ENCODE data around the gene ZC2HC1C.

ZC2HC1C gene

DNA sequence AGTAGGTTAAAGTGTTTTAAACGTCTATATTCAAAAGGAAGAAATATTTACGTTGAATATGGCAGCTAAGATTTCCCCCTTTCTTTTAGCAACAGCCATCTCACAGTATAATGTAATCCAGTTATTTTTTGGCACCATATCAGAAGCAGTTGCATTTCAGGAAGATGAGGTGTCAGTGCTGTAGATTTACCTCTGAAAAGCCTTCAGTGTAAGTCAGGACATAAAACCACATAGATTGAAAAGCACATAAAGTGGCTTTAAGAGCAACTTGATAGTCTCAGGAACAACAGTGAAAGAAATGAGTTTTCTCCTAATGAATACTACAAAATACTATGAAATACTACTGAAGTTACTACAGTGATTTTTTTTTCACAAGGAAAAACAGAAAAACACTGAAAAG, 25.1 kb upstream of the ZC2HC1C start:
- H3K9me3 ChIP-seq (ENCODE audit: control insufficient read depth, insufficient read depth, low read length), result no peaks in the 10 kb centered on the region
- H3K27ac ChIP-seq (ENCODE audit: low read depth, low read length), result no peak overlapping the region
- peaks cover 13% of the 10 kb centered on the region; the same call in 1 of the 2 replicates for H3K36me3 ChIP-seq (ENCODE audit: control insufficient read depth, insufficient read depth, low read length)
- no peak overlapping the region for H3K4me3 ChIP-seq (ENCODE audit: low read depth, low read length)
- H3K27me3 ChIP-seq (ENCODE audit: control insufficient read depth, insufficient read depth, low read length), result no peaks in the 10 kb centered on the region
- no peaks in the 10 kb centered on the region for H3K4me1 ChIP-seq (ENCODE audit: control insufficient read depth, insufficient read depth, low read length)
- H3K9ac ChIP-seq (ENCODE audit: low read depth, low read length), result no peak overlapping the region

DNA sequence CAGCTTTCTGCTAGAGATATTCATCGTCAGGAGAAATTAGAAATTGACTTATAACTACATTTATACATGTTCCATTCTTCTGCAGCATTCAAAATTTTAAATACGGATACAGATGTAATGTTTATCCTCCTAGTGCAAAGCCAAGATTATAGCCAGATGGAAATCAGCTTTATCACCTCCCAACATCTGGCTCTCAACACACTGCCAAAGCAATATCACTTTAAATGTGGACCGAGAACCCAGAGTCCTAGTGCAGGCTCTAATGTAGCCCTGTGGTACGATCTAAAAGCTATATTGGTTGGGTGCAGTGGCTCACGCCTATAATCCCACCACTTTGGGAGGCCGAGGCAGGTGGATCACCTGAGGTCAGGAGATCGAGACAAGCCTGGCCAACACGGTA, 24.7 kb upstream of the ZC2HC1C start:
- Histone ChIP-seq H3K4me1 (ENCODE audit: control insufficient read depth, insufficient read depth, low read length) (no peaks in the 10 kb centered on the region), H3K9ac (ENCODE audit: low read depth, low read length) (no peak overlapping the region), H3K27ac (ENCODE audit: low read depth, low read length) (no peak overlapping the region), H3K27me3 (ENCODE audit: control insufficient read depth, insufficient read depth, low read length) (no peaks in the 10 kb centered on the region), H3K9me3 (ENCODE audit: control insufficient read depth, insufficient read depth, low read length) (no peaks in the 10 kb centered on the region), H3K4me3 (ENCODE audit: low read depth, low read length) (no peak overlapping the region), H3K36me3 (ENCODE audit: control insufficient read depth, insufficient read depth, low read length) (peaks cover 9% of the 10 kb centered on the region; the same call in 1 of the 2 replicates)

DNA sequence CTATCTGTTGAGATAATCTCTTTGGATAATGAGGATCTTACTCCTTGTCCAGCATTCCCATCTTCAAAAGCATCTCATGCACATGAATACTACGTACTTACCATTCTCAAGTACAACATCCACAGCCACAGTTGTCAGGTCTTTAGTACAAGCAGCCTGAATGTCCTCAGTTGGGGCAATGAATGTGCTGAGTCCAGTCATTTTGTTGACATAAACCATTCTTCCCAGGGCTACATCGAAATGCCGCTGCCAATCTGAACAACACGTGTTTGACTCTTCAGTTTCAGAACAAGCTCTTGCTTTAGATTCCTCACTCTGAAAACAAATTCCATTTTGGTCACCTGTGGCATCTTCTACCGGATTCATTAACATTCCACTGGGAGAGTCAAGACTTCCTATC, 23.2 kb upstream of the ZC2HC1C start:
- no peaks in the 10 kb centered on the region for H3K4me1 ChIP-seq (ENCODE audit: control insufficient read depth, insufficient read depth, low read length)
- peaks cover 4% of the 10 kb centered on the region; the same call in 1 of the 2 replicates for H3K36me3 ChIP-seq (ENCODE audit: control insufficient read depth, insufficient read depth, low read length)

DNA sequence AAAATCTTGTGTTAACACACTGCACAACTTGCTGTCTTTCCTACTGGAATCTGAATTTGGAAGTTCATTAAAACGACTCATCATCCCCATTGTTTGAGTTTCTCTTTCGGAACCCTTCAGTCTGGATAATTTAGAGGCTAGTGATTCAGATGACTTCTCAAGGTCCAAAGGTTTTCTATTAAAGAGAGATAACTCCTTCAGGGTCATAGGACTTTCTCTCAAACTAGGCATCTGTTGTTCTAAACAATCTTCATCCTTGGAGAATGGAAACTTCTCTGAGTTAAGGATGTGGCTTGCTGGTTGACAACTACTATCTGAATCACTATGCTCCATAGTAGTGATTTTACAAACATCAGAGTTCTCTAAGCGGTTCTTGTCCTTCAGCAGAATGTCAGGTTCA, 22.5 kb upstream of the ZC2HC1C start:
- no peaks in the 10 kb centered on the region for H3K4me1 ChIP-seq (ENCODE audit: control insufficient read depth, insufficient read depth, low read length)

More for the DNA sequence above, 23.2 kb upstream of the ZC2HC1C start:
- H3K27me3 ChIP-seq (ENCODE audit: control insufficient read depth, insufficient read depth, low read length), result no peaks in the 10 kb centered on the region
- H3K4me3 ChIP-seq (ENCODE audit: low read depth, low read length), result no peak overlapping the region
- H3K9me3 ChIP-seq (ENCODE audit: control insufficient read depth, insufficient read depth, low read length), result no peaks in the 10 kb centered on the region
- H3K9ac ChIP-seq (ENCODE audit: low read depth, low read length), result no peak overlapping the region
- H3K27ac ChIP-seq (ENCODE audit: low read depth, low read length), result no peak overlapping the region

DNA sequence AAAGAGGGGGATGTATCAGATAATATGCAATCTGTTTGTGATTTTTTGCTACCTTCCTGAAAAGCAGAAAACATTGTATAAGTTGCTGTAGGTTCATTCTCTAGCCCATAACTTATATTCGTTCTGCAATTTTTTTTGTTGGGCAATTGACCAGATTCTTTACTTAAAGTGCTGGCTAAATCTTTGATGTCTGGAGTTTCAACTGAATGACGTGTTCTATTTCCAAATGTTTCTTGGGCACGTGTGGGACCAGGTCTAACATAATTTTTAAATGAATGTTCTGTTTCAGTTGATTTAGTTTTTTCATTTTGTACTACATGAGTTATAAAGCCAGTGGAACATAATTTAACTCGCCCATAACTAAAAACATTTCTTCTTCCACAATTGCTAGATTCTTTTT, 21.9 kb upstream of the ZC2HC1C start:
- Histone ChIP-seq H3K9me3 (ENCODE audit: control insufficient read depth, insufficient read depth, low read length) (no peaks in the 10 kb centered on the region), H3K27me3 (ENCODE audit: control insufficient read depth, insufficient read depth, low read length) (no peaks in the 10 kb centered on the region), H3K4me1 (ENCODE audit: control insufficient read depth, insufficient read depth, low read length) (no peaks in the 10 kb centered on the region), H3K27ac (ENCODE audit: low read depth, low read length) (no peak overlapping the region), H3K36me3 (ENCODE audit: control insufficient read depth, insufficient read depth, low read length) (no peaks in the 10 kb centered on the region), H3K4me3 (ENCODE audit: low read depth, low read length) (no peak overlapping the region), H3K9ac (ENCODE audit: low read depth, low read length) (no peak overlapping the region)

More for the DNA sequence above, 22.5 kb upstream of the ZC2HC1C start:
- H3K27ac ChIP-seq (ENCODE audit: low read depth, low read length), result no peak overlapping the region
- no peak overlapping the region for H3K4me3 ChIP-seq (ENCODE audit: low read depth, low read length)
- no peaks in the 10 kb centered on the region for H3K9me3 ChIP-seq (ENCODE audit: control insufficient read depth, insufficient read depth, low read length)
- H3K27me3 ChIP-seq (ENCODE audit: control insufficient read depth, insufficient read depth, low read length), result no peaks in the 10 kb centered on the region
- peaks cover 4% of the 10 kb centered on the region; the same call in 1 of the 2 replicates for H3K36me3 ChIP-seq (ENCODE audit: control insufficient read depth, insufficient read depth, low read length)
- H3K9ac ChIP-seq (ENCODE audit: low read depth, low read length), result no peak overlapping the region

DNA sequence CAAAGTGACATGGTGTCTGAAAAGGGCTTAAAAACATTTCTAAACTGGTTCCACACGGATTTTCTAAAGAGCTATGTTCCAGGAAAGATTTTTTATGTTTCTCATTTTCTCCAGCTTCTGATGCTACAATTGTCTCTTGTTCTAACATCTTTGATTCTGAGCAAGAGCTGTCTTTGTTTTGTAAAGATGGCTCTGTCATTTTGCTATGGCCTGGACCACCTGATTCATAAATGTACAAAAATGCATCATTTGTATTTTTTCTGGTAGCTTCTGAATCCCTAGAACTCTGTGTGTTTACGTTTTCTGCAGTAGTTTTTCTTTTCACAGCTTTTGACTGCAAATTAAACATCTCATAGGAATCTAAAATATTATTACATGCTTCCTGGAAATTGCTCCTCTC, 21.3 kb upstream of the ZC2HC1C start:
- no peak overlapping the region for H3K27ac ChIP-seq (ENCODE audit: low read depth, low read length)
- no peak overlapping the region for H3K4me3 ChIP-seq (ENCODE audit: low read depth, low read length)
- no peaks in the 10 kb centered on the region for H3K4me1 ChIP-seq (ENCODE audit: control insufficient read depth, insufficient read depth, low read length)
- no peaks in the 10 kb centered on the region for H3K36me3 ChIP-seq (ENCODE audit: control insufficient read depth, insufficient read depth, low read length)
- no peaks in the 10 kb centered on the region for H3K27me3 ChIP-seq (ENCODE audit: control insufficient read depth, insufficient read depth, low read length)
- no peak overlapping the region for H3K9ac ChIP-seq (ENCODE audit: low read depth, low read length)
- H3K9me3 ChIP-seq (ENCODE audit: control insufficient read depth, insufficient read depth, low read length), result no peaks in the 10 kb centered on the region

DNA sequence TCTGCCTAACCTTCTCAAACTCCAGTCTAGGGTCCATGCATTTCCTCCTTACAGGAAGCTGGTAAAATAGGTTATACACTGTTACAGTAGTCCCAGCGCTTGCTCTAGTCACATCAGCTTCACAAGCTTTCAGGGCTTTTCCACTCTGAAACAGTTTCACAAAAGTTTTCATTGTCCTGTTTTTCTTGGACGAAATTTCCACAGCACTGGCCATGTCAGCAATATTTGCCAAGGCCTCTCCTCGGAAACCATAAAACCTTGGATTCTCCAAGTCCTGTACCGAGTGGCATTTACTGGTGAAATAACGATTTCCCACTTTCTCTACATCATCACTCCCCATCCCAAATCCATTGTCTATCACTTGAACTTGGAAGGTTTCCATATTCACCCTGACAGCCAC, 20.3 kb upstream of the ZC2HC1C start:
- Histone ChIP-seq H3K27me3 (ENCODE audit: control insufficient read depth, insufficient read depth, low read length) (no peaks in the 10 kb centered on the region), H3K9me3 (ENCODE audit: control insufficient read depth, insufficient read depth, low read length) (no peaks in the 10 kb centered on the region), H3K4me3 (ENCODE audit: low read depth, low read length) (no peak overlapping the region), H3K36me3 (ENCODE audit: control insufficient read depth, insufficient read depth, low read length) (no peaks in the 10 kb centered on the region; the same call in 1 of the 2 replicates), H3K4me1 (ENCODE audit: control insufficient read depth, insufficient read depth, low read length) (no peaks in the 10 kb centered on the region), H3K9ac (ENCODE audit: low read depth, low read length) (no peak overlapping the region), H3K27ac (ENCODE audit: low read depth, low read length) (no peak overlapping the region)

DNA sequence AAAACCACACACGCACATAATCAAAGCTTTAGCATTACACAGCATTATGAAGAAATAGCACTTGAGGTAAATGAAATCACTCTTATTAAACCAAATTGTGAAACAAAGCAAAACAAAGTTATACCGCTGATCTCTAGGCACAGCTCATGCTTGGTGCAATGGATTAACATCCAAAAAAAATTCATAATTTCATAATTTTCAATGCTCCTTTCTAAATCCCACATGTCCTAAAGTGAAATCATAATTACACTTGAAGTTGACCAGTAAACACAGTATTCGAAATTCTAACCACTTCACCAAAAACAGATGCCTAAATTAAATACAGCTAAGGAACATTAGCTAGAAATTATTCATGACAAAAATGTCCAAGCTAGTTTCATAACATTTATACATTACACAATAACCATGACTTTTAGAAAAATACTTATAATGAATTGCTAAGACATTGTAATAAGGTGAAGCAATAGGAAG, 19.7 kb upstream of the ZC2HC1C start:
- Histone ChIP-seq H3K36me3 (ENCODE audit: control insufficient read depth, insufficient read depth, low read length) (no peaks in the 10 kb centered on the region; the same call in 1 of the 2 replicates), H3K4me3 (ENCODE audit: low read depth, low read length) (no peak overlapping the region), H3K9me3 (ENCODE audit: control insufficient read depth, insufficient read depth, low read length) (no peaks in the 10 kb centered on the region), H3K4me1 (ENCODE audit: control insufficient read depth, insufficient read depth, low read length) (no peaks in the 10 kb centered on the region), H3K27me3 (ENCODE audit: control insufficient read depth, insufficient read depth, low read length) (no peaks in the 10 kb centered on the region), H3K9ac (ENCODE audit: low read depth, low read length) (no peak overlapping the region), H3K27ac (ENCODE audit: low read depth, low read length) (no peak overlapping the region)

DNA sequence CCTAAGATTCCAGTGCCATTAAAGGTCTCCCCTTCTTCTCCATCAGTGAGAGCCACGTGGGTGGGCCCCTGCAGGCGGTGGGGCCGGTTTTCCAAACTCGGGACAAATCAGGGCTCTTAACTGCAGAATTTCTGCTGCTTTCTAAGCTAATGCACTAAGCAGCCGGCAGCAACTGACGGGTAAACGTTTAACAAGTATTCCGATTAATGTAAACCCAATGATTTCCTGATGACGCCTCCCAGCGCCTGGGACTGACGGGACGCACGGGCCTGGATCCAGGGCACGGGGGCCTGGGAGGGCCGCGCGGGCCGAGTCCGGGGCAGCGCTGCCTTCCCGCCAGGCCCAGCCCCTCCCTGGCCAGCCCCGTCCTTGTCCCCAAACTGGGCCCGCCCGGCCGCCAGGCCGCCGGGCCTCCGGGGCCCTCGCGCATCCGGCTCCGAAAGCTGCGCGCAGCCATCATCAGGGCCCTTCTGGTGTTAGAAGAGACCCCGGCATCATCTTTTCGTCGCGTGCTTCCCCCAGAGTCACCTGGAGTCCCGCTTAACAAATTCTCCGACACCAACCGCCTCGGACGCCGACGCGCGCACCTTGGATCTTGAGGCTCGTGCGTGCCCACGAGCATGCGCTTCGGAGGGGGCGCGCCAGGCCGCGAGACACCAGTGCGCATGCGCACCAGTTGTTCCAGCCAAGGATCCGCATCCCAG, 18.4 kb upstream of the ZC2HC1C start, which contains the start of gene MLH3:
Gene MLH3 (minus strand): TSS at position 616 of the 704 bp plus-strand sequence. CDS start 1,812 bp downstream, outside the sequence.
- peak within 1 kb of the TSS; percentile 72 for H3K4me3 ChIP-seq (ENCODE audit: low read depth, low read length)

DNA sequence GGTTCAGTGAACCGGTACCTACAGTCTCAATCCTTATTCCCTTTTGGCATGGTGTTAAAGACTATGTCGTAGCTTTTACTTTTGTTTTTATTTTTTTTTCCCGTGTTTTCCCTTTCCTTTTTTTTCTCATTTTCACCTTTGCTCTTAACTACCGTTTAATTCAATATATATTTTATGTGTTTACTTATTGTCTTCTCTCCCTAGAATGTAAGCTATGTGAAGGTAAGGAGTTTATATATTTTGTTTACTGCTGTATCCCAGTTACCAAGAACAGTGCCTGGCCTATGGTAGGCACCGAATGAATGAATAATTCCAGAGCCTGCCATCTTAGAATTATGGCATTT, 17.9 kb upstream of the ZC2HC1C start:
- no peaks in the 10 kb centered on the region for H3K9me3 ChIP-seq (ENCODE audit: control insufficient read depth, insufficient read depth, low read length)
- no peaks in the 10 kb centered on the region for H3K4me1 ChIP-seq (ENCODE audit: control insufficient read depth, insufficient read depth, low read length)
- no peaks in the 10 kb centered on the region; the same call in 1 of the 2 replicates for H3K36me3 ChIP-seq (ENCODE audit: control insufficient read depth, insufficient read depth, low read length)
- peak overlapping the region; percentile 72 for H3K4me3 ChIP-seq (ENCODE audit: low read depth, low read length)
- H3K9ac ChIP-seq (ENCODE audit: low read depth, low read length), result no peak overlapping the region
- no peak overlapping the region for H3K27ac ChIP-seq (ENCODE audit: low read depth, low read length)
- no peaks in the 10 kb centered on the region for H3K27me3 ChIP-seq (ENCODE audit: control insufficient read depth, insufficient read depth, low read length)

More for the DNA sequence above, 18.4 kb upstream of the ZC2HC1C start, which contains the start of gene MLH3:
- Histone ChIP-seq H3K9me3 (ENCODE audit: control insufficient read depth, insufficient read depth, low read length) (no peaks in the 10 kb centered on the region), H3K9ac (ENCODE audit: low read depth, low read length) (peak within 1 kb of the TSS; percentile 83), H3K27me3 (ENCODE audit: control insufficient read depth, insufficient read depth, low read length) (no peaks in the 10 kb centered on the region), H3K4me1 (ENCODE audit: control insufficient read depth, insufficient read depth, low read length) (no peaks in the 10 kb centered on the region), H3K27ac (ENCODE audit: low read depth, low read length) (peak within 1 kb of the TSS; percentile 92), H3K36me3 (ENCODE audit: control insufficient read depth, insufficient read depth, low read length) (no peaks in the 10 kb centered on the region; the same call in 1 of the 2 replicates)

DNA sequence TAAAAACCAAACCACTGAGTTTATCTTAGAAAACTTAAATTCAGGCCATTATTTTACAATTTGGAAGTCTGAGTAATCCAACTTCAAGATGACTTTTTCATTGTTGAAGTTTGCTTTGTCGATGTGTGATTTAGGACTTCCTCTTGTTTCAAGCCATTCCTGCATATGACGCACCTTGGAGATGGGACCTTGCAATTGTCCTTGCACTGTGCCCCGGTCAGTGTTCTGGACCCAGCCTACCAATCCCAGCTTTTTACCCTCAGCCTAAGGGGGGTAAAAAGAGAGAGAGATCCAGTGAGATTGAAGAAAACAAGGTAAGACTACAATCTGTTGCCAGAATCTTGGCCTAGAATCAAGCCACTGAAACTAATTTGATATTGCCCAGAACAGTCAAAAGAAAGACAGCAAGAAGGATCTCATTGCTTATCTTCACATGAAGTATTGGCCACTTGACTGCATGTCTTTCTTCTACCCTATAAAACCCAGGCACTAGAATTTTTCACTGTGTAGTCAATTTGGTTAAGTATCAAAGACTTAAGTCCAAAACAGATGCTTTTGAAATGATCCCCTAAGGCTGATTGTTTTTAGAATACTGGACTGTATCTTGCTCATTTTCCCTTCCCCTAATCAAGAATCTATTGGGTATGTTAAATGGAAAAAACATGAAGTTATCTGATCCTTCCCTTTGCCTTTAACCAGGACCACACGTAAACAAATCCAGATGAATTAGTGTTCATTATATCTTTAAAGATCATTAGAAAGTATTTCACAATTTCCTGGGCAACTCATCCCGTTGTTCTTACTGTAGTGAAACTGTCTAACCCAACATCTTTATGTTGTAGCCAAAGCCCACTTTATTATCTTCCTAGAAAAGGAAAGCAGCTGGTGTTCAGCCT, 15.8 kb upstream of the ZC2HC1C start:
- no peaks in the 10 kb centered on the region for H3K27me3 ChIP-seq (ENCODE audit: control insufficient read depth, insufficient read depth, low read length)
- H3K9me3 ChIP-seq (ENCODE audit: control insufficient read depth, insufficient read depth, low read length), result no peaks in the 10 kb centered on the region
- H3K36me3 ChIP-seq (ENCODE audit: control insufficient read depth, insufficient read depth, low read length), result no peaks in the 10 kb centered on the region; the same call in 1 of the 2 replicates
- no peak overlapping the region for H3K27ac ChIP-seq (ENCODE audit: low read depth, low read length)
- no peak overlapping the region for H3K4me3 ChIP-seq (ENCODE audit: low read depth, low read length)
- no peak overlapping the region for H3K9ac ChIP-seq (ENCODE audit: low read depth, low read length)
- no peaks in the 10 kb centered on the region for H3K4me1 ChIP-seq (ENCODE audit: control insufficient read depth, insufficient read depth, low read length)
